HepG2 (cell line): ENCODE data around the gene EXOC3. TPM values are rescaled to one million over a fixed set of nuclear protein-coding genes. Genes with fewer than 3 reads are reported as not detected.

Source experiments
- ATAC-seq: fragments of 200-7000 bp; cut with Tn5 transposase; 3 replicates; pipeline ENCODE4 v1.9.1; 2020; ENCODE audit warnings: mild to moderate bottlenecking, moderate library complexity
- BruUV-seq: library from RNA; stranded (reverse); fragments of 400-500 nt; replicated peaks from 2 replicates; lab custom pipeline; 2021; lab: Mats Ljungman, UMichigan
- CTCF ChIA-PET: fragments of 300-600 bp; formaldehyde crosslinking; extraction: SDS; loops from one replicate; lab custom pipeline; 2021; ENCODE audit warnings: low total read pairs, inconsistent platforms, low intra/inter-chr PET ratio; lab: Yijun Ruan, JAX
- POLR2A ChIA-PET: fragments of 350-600 bp; sonication (Branson Sonifier 250); formaldehyde crosslinking; loops from one replicate; lab custom pipeline; 2020; ENCODE audit warnings: antibody characterized with exemption, inconsistent platforms; lab: Yijun Ruan, JAX
- DNase-seq: peaks from one replicate; pipeline ENCODE4 v3.0.0-alpha.2; 2015; ENCODE audit warnings: low spot score
- FAIRE-seq: peaks from 3 replicates; lab custom pipeline; 2011; peaks lifted over from hg19 to GRCh38; lab: Jason Lieb, UNC
- H2AFZ ChIP-seq: one replicate; pipeline ENCODE4 v1.6.1; 2011; ENCODE audit warnings: low read length, inconsistent platforms
- H3K27ac ChIP-seq: fragments of 300-600 bp; 3 replicates; pipeline ENCODE4 v1.8.0; 2011; ENCODE audit warnings: mixed run types, mild to moderate bottlenecking, mixed read lengths, low read length, inconsistent platforms; ENCODE audit not compliant: insufficient read depth; ENCODE audit errors: extremely low read length
- H3K27me3 ChIP-seq, 2 experiments: fragments of 200-600 bp in 1 of 2; 2 replicates in 1 of 2; 3 replicates in 1 of 2; pipeline versions ENCODE4 v1.6.0 to v1.8.0; 2011; ENCODE audit warnings: low read length in 2 of 2, mild to moderate bottlenecking in 2 of 2, moderate library complexity in 2 of 2, inconsistent platforms in 1 of 2; ENCODE audit not compliant: insufficient read depth in 2 of 2, control insufficient read depth in 1 of 2
- H3K36me3 ChIP-seq, 2 experiments: fragments of 200-600 bp in 1 of 2; replicated peaks in 1 of 2; 2 replicates in 1 of 2; 3 replicates in 1 of 2; pipeline versions ENCODE4 v1.5.1 to v1.8.0; 2011; ENCODE audit warnings: low read length in 2 of 2, inconsistent platforms in 1 of 2; ENCODE audit not compliant: insufficient read depth in 2 of 2, control insufficient read depth in 1 of 2
- H3K4me1 ChIP-seq: 2 replicates; pipeline ENCODE4 v1.5.1; 2012; ENCODE audit warnings: low read length, inconsistent platforms; ENCODE audit not compliant: insufficient read depth
- H3K4me2 ChIP-seq: 2 replicates; pipeline ENCODE4 v1.6.0; 2011; ENCODE audit warnings: low read depth, low read length, inconsistent platforms
- H3K4me3 ChIP-seq, 3 experiments: fragments of 200-600 bp in 1 of 3; sonication (generic), shearing (Covaris generic) in 1 of 3; replicated peaks in 1 of 3; 2 replicates each; pipeline ENCODE4 v1.5.1; 2011 to 2016; ENCODE audit warnings: low read length in 3 of 3, inconsistent platforms in 2 of 3, low read depth in 2 of 3, mild to moderate bottlenecking in 2 of 3, control low read depth in 1 of 3, mixed read lengths in 1 of 3; ENCODE audit not compliant: insufficient read depth in 1 of 3
- H3K79me2 ChIP-seq: one replicate; pipeline ENCODE4 v1.6.1; 2011; ENCODE audit warnings: low read length, inconsistent platforms; ENCODE audit not compliant: insufficient read depth
- H3K9ac ChIP-seq: 2 replicates; pipeline ENCODE4 v1.6.0; 2011; ENCODE audit warnings: mild to moderate bottlenecking, low read depth, low read length, inconsistent platforms; ENCODE audit not compliant: insufficient read depth
- H3K9me3 ChIP-seq: 2 replicates; pipeline ENCODE4 v1.5.1; 2012; ENCODE audit warnings: mild to moderate bottlenecking, low read length
- H4K20me1 ChIP-seq: 2 replicates; pipeline ENCODE4 v1.6.0; 2011; ENCODE audit warnings: inconsistent platforms, mild to moderate bottlenecking, low read length, moderate library complexity; ENCODE audit not compliant: insufficient read depth
- AGO1 ChIP-seq: fragments of 200-400 bp; formaldehyde crosslinking; IDR thresholded peaks from 2 replicates; pipeline ENCODE4 v1.6.1; 2017; ENCODE audit warnings: mild to moderate bottlenecking, low read depth, low read length, moderate library complexity; ENCODE audit not compliant: poor library complexity, severe bottlenecking
- ATM ChIP-seq: fragments of 450-650 bp; IDR thresholded peaks from 2 replicates; pipeline ENCODE4 v1.7.1; 2017; ENCODE audit warnings: mild to moderate bottlenecking, borderline replicate concordance
- CEBPB ChIP-seq: IDR thresholded peaks from 2 replicates; pipeline ENCODE4 v1.6.1; 2011; ENCODE audit warnings: low read depth, low read length, improper control_type of control experiment, borderline replicate concordance
- DR1 ChIP-seq: sonication (generic); formaldehyde crosslinking; IDR thresholded peaks from 2 replicates; pipeline ENCODE4 v1.8.0; 2021; ENCODE audit warnings: mild to moderate bottlenecking, missing genetic modification reagents, inconsistent platforms
- HCFC1 ChIP-seq: fragments of 150-350 bp; IDR thresholded peaks from 2 replicates; pipeline ENCODE4 v1.6.1; 2014; ENCODE audit warnings: low read depth, low read length
- MED13 ChIP-seq: sonication (generic); formaldehyde crosslinking; IDR thresholded peaks from 2 replicates; pipeline ENCODE4 v1.5.0; 2020; ENCODE audit warnings: missing genetic modification reagents
- NFIC ChIP-seq: IDR thresholded peaks from 2 replicates; pipeline ENCODE4 v1.6.1; 2012; ENCODE audit warnings: mild to moderate bottlenecking, low read length, inconsistent platforms
- NFRKB ChIP-seq: fragments of 450-650 bp; IDR thresholded peaks from 2 replicates; pipeline ENCODE4 v1.6.1; 2017
- NR2F2 ChIP-seq: IDR thresholded peaks from 2 replicates; pipeline ENCODE4 v1.6.1; 2012; ENCODE audit warnings: low read depth, inconsistent platforms, borderline replicate concordance
- PCBP2 ChIP-seq: fragments of 200-400 bp; formaldehyde crosslinking; optimal IDR thresholded peaks from 2 replicates; pipeline ENCODE3; 2018; ENCODE audit warnings: low read length, low read depth; ENCODE audit not compliant: poor library complexity, severe bottlenecking
- TMF1 ChIP-seq: sonication (generic); formaldehyde crosslinking; IDR thresholded peaks from 2 replicates; pipeline ENCODE4 v1.8.1; 2022; ENCODE audit warnings: low read depth, missing genetic modification reagents
- TOPORS ChIP-seq: sonication (generic); formaldehyde crosslinking; IDR thresholded peaks from 2 replicates; pipeline ENCODE4 v1.8.0; 2023; ENCODE audit warnings: mild to moderate bottlenecking, missing genetic modification reagents
- ZNF230 ChIP-seq: sonication (generic); formaldehyde crosslinking; IDR thresholded peaks from 2 replicates; pipeline ENCODE4 v1.4.0; 2020; ENCODE audit warnings: mild to moderate bottlenecking, missing genetic modification reagents
- ZNF563 ChIP-seq: sonication (generic); formaldehyde crosslinking; IDR thresholded peaks from 2 replicates; pipeline ENCODE4 v1.8.0; 2022; ENCODE audit warnings: mild to moderate bottlenecking, moderate library complexity, missing genetic modification reagents
- ZNF775 ChIP-seq: sonication (generic); formaldehyde crosslinking; IDR thresholded peaks from 2 replicates; pipeline ENCODE4 v1.4.0; 2020; ENCODE audit warnings: missing genetic modification reagents, mild to moderate bottlenecking, moderate library complexity, borderline replicate concordance
- ZZZ3 ChIP-seq: sonication (generic); formaldehyde crosslinking; IDR thresholded peaks from 2 replicates; pipeline ENCODE4 v1.4.0; 2020; ENCODE audit warnings: missing genetic modification reagents, mild to moderate bottlenecking, borderline replicate concordance
- WGBS: methylation state at CpG from one replicate; pipeline ENCODE4 v1.1.6; 2017; ENCODE audit warnings: low lambda C conversion rate; 5-methylcytosine and 5-hydroxymethylcytosine counted together
- in situ Hi-C: cut with HindIII; loops from 2 replicates; pipeline ENCODE4 v1.10.0; 2017; ENCODE audit warnings: low pct_unique_long_range_greater_than_20kb; ENCODE audit not compliant: extremely low pct_ligation_motif_present
- intact Hi-C: fragments of 100-400 bp; cut with micrococcal nuclease; formaldehyde crosslinking; loops from one replicate; pipeline ENCODE4 v1.10.0; 2022; ENCODE audit not compliant: unreplicated experiment
- polyA plus RNA-seq, 8 experiments: library from polyadenylated mRNA; depleted of rRNA in 3 of 8; stranded (reverse) in 7 of 8; unstranded in 1 of 8; fragments of >200 nt; fragmentation: Illumina TruSeq in 4 of 8; extraction: Trizol in 4 of 8; gene quantifications; 2 replicates each; pipeline versions ENCODE4 v1.2.1 to v1.2.3, GENCODE V29; 2011 to 2016; ENCODE audit warnings: low read depth in 4 of 8, missing spikeins in 1 of 8, mixed read lengths in 1 of 8; ENCODE audit not compliant: insufficient read depth in 1 of 8
- total RNA-seq, 5 experiments: library from RNA; depleted of rRNA; stranded (reverse); fragments of >200 nt; fragmentation: Illumina TruSeq; extraction: Trizol; gene quantifications; 2 replicates each; pipeline ENCODE4 v1.2.3, GENCODE V29; 2016; ENCODE audit warnings: low read depth in 1 of 5
- TF ChIP-seq, protein P1 (sequence below): sonication (generic); formaldehyde crosslinking; IDR thresholded peaks from 2 replicates; pipeline ENCODE4 v1.5.0; 2020; ENCODE audit warnings: mild to moderate bottlenecking, low read depth, missing genetic modification reagents, borderline replicate concordance

EXOC3 gene
- total and polyA plus RNA-seq, 2 of the 13 experiments (the other 11 are each of a cell fraction or from before 2014, with no cell fraction given) = 9.2 to 20.5 TPM

DNA sequence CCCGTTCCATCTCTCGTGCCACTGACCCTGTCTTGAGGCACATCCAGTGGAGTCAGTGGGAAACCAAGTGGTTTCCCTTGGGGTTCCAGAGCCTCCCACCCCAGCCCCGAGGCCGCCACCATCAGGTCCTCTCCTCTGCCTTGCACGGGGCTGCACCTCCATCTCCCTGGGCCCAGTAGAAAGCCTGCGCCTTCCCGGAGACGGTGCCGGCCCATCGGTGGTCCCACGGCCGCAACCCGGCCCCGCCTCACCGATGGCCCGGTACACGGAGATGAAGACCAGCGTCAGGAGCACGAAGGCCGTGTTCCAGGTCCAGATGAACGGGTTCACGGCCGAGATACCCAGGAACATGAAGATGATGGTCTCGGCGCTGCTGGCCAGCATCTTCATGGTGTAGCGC, 40.0 kb downstream of the EXOC3 start:
- Histone ChIP-seq H3K27me3 (peaks cover 16 to 78% of the 10 kb centered on the region in 2 experiments; a peak in 4 of 5 replicates), H3K9ac (no peak overlapping the region), H3K9me3 (no peaks in the 10 kb centered on the region), H3K4me1 (no peaks in the 10 kb centered on the region), H2AFZ (no peak overlapping the region), H3K4me3 (no peak overlapping the region), H4K20me1 (no peaks in the 10 kb centered on the region), H3K4me2 (no peak overlapping the region), H3K36me3 (no peaks in the 10 kb centered on the region), H3K79me2 (no peaks in the 10 kb centered on the region), H3K27ac (no peak overlapping the region)
- in situ Hi-C loops = no loop called here
- intact Hi-C loops = no loop called here
- no peak for ATAC-seq
- DNase-seq = no peak
- FAIRE-seq = no peak
- TF ChIP-seq AGO1 = no peak
- no TSS peak for BruUV-seq
- ChIA-PET POLR2A (no interaction called here), CTCF (no interaction called here)
- WGBS = 27% methylated on average over 6 of the region's 26 CpGs

DNA sequence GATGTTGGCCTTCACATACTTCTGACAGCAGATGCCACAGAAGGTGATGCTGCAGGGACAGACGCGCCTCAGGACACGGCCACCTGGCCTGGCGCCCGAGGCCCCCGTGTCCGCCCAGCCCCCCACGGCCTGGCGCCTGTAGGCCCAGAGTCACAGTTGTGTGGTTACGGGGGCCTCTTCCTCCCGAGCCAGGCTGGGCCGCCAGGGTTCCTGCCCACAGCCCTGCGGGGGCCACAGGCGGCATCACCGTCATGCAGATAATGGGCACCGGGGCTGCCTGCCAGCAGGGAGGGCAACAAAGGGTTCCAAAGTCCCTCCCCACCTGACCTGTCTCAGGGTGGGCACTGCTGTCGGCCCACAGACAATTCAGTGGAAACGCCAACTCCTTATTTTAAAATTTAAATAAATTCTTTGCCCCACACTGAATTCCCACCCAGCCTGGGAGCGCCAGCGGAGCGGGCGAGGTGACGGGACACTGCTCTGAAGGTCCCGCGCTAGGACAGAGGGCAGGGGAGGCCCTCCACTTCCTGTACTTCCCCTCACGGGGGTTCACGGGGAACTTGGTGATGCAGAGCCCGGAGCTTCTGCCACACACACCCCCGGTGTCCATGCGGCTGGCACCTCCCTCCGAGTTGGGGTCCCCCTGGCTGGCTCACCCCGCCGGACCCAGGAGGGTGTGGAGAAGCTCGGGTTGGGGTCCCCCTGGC, 40.6 kb downstream of the EXOC3 start:
- no peaks in the 10 kb centered on the region for H3K4me1 ChIP-seq
- H3K9me3 ChIP-seq = no peaks in the 10 kb centered on the region
- H3K27ac ChIP-seq = no peak overlapping the region
- no peak overlapping the region for H3K4me2 ChIP-seq
- CTCF ChIA-PET = no interaction called here
- peaks cover 14 to 78% of the 10 kb centered on the region in 2 experiments; a peak in 4 of 5 replicates for H3K27me3 ChIP-seq
- H3K79me2 ChIP-seq = no peaks in the 10 kb centered on the region
- 52% methylated on average over 12 of the region's 34 CpGs for WGBS
- POLR2A ChIA-PET = no interaction called here
- no peak for FAIRE-seq
- no peaks in the 10 kb centered on the region for H3K36me3 ChIP-seq
- no peaks in the 10 kb centered on the region for H4K20me1 ChIP-seq
- DNase-seq = no peak
- no peak for ATAC-seq
- no peak overlapping the region for H3K9ac ChIP-seq
- no TSS peak for BruUV-seq
- H3K4me3 ChIP-seq = no peak overlapping the region
- in situ Hi-C loops (no loop called here), intact Hi-C loops (no loop called here)
- H2AFZ ChIP-seq = no peak overlapping the region
- no peak for TF ChIP-seq TOPORS (CRISPR knock-in tag)
- TF ChIP-seq NFRKB = no peak
- no peak for TF ChIP-seq ZZZ3 (CRISPR knock-in tag)
- TF ChIP-seq MED13 (CRISPR knock-in tag) = no peak
- TF ChIP-seq DR1 = no peak
- TF ChIP-seq ZNF563 = no peak
- TF ChIP-seq, protein P1, sequence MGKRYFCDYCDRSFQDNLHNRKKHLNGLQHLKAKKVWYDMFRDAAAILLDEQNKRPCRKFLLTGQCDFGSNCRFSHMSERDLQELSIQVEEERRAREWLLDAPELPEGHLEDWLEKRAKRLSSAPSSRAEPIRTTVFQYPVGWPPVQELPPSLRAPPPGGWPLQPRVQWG (CRISPR knock-in tag) = no peak
- TF ChIP-seq PCBP2 = no peak
- TF ChIP-seq HCFC1 = no peak
- TF ChIP-seq ZNF775 = no peak
- no peak for TF ChIP-seq NFIC
- no peak for TF ChIP-seq ZNF230 (CRISPR knock-in tag)
- no peak for TF ChIP-seq CEBPB
- TF ChIP-seq TMF1 (CRISPR knock-in tag) = no peak
- no peak for TF ChIP-seq ATM
- TF ChIP-seq NR2F2 = no peak
